ENCODE data around the gene SCNN1G.
A peak's percentile ranks its signal among the peaks of the same experiment; 100 is the strongest.

The SCNN1G gene

DNA sequence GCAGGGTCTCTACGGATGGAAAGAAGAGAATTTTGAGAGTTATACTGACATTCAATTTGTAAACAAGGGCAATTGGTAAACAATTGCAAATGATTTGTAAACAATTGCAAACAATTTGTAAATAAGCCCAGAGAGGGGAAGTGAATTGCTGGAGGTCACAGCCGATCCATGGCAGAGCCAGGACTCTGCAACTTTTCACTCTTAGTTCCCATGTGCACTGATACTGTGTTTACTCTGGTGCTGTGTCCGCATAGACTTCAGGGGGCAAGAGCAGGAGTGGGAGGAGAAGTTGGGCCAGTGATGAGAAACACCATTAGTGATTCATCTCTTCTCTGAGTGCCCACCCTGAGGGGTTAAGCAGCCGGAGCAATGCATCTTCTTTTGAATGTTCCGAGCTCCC, 14.0 kb downstream of the SCNN1G start:
- no peak for DNase-seq (ENCODE audit: low read depth, low spot score)

DNA sequence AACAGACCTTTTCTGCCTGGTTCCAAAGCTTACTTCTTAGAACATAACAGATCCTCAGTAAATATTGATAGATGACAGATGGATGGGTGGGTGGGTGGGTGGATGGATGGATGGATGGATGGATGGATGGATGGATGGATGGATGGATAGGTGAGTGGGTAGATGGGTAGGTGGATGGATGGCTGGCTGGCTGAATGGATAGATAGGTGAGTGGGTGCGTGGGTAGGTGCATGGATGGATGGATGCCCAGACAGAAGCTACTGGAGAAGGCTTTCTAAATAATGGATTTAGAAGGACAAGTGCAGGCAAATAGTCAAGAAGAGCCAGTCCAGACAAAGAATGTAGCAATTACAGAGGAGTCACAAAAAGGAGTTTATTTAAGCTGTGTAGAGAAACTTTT, 19.6 kb downstream of the SCNN1G start:
- no peak for DNase-seq (ENCODE audit: low read depth, low spot score)

DNA sequence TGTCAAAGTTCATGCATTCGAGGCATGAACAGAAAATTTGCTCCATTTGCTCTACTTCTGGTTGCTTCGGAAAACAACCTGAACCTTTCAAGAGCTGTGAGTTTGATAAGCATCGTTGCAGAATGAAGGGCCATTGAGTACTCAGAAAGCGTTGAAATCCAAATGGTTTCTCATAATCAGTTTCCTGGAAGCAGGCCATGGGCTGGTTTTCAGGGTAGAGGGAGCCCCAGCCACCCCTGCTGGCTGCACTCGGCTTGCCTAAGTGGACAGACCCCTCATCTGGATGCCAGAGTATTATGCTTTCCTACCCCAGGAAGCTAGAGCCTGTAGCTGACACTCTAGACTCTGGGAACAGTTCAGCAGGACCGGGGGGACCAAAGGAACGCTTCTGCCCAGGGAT, 24.4 kb downstream of the SCNN1G start:
- no peak for DNase-seq (ENCODE audit: low read depth, low spot score)

DNA sequence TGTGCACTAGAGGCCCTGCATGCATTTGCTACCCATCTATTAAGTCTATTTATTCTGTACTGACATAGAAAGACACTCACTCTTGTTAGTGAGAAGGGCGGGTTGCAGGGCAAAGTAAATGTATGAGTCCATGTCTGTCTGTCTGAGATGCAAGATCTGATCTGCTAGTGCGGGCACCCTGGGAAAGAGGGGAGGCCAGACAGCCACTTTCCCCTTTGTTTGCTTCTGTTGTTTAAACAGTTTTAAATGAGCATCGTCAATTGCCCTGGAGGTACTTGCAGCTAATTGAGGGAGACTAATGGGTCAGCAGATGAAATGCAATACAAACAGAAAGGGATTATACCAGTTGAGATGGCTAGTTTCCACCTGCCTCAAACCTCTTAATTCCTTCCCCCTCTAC, 24.9 kb downstream of the SCNN1G start:
- no peak for DNase-seq (ENCODE audit: low read depth, low spot score)

GRCh38 chr16:23209606-23210005, 27.1 kb downstream of the SCNN1G start:
- no peak for DNase-seq (ENCODE audit: low read depth, low spot score)

DNA sequence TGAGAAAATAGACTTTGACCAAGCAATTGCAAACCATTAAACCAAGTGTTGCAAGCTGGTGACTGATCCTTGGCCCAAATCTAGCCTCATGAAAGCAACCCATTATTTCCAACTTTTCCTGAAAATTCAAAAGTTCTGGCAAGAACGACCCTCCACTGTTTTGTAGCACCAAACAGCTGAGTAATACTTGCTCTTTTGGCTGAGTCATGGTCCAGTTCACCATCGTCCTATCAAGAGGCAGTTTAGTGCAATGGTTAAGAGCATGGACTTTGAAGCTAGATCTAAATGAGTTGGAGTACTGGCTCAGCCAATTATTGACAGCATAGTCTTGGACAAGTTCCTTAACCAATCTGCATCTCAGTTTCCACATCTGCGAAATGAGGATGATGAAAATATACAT, 31.3 kb downstream of the SCNN1G start:
- DNase-seq (ENCODE audit: low read depth, low spot score) = no peak

GRCh38 chr16:23214796-23215195, 32.3 kb downstream of the SCNN1G start:
- no peak for DNase-seq (ENCODE audit: low read depth, low spot score)

DNA sequence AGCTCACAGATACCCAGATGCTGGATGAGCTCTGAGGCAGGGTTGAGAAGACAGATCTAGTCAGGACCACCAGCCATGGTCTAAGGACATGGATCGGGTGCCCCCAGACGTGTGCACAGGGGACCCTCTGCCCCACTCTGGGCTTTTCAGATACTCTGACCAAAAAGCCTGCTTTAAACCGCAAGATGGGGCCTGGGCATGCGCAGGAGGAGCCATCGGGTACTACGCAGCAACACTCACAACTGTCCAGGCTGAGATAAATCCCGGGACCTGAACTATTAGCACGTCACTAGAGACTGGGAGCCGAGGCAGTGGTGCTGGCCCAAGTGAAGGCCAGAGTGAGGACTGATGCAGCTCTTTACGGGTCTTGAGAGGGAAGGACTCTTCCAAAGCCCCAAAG, 32.9 kb downstream of the SCNN1G start:
- DNase-seq (ENCODE audit: low read depth, low spot score) = no peak

DNA sequence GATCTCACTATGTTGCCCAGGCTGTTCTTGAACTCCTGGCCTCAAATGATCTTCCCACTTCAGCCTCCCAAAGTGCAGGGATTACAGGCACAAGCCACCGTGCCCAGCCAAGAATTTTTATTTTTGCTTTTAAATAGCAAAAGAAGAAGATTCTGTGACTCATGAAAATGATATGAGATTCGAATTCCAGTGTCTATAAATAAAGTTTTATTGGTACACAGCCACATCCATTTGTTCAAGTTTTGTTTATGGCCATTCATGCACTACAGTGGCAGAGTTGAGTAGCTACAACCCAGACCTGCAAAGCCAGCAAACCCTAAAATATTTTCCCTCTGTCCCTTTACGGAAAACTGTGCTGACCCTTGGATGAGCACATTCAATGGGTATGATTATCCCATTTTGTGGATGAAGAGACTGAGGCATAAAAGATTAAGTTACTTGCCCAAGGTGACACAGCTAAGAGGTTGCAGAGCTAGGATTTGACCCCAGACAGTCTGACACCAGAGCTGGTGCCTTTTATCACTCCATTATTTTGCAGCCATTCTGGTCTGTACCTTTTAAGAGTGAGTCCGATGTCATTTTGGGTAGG, 34.2 kb downstream of the SCNN1G start:
- DNase-seq (ENCODE audit: low read depth, low spot score) = no peak

GRCh38 chr16:23217646-23218045, 35.1 kb downstream of the SCNN1G start:
- no peak for DNase-seq (ENCODE audit: low read depth, low spot score)

GRCh38 chr16:23222929-23223328, 40.4 kb downstream of the SCNN1G start:
- no peak for DNase-seq (ENCODE audit: low read depth, low spot score)

- DNase-seq (ENCODE audit: low read depth, low spot score) = no peak
Measured at GRCh38 chr16:23223368-23223767, 40.8 kb downstream of the SCNN1G start.

GRCh38 chr16:23225109-23225508, 42.6 kb downstream of the SCNN1G start:
- no peak for DNase-seq (ENCODE audit: low read depth, low spot score)

DNA sequence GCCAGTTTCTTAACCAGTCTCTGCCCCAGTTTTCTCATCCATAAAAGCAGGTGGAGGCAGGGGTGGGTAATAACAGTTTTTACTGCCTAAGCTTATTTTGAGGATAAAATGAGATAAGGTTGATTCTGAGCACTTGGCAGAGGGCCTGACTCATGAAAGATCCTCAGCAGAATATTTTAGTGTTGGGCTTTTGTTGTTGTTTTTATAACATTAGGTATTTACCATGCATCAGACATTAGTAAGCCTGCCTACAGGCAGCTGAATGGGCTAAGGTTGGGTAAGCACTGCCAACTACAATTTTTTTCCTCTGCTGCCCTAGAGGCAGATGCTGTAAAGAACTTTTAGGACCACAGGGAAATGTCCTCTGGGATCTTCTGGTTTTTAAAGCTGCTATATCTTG, 43.1 kb downstream of the SCNN1G start:
- no peak for DNase-seq (ENCODE audit: low read depth, low spot score)

GRCh38 chr16:23227529-23227928, 45.0 kb downstream of the SCNN1G start:
- no peak for DNase-seq (ENCODE audit: low read depth, low spot score)

DNA sequence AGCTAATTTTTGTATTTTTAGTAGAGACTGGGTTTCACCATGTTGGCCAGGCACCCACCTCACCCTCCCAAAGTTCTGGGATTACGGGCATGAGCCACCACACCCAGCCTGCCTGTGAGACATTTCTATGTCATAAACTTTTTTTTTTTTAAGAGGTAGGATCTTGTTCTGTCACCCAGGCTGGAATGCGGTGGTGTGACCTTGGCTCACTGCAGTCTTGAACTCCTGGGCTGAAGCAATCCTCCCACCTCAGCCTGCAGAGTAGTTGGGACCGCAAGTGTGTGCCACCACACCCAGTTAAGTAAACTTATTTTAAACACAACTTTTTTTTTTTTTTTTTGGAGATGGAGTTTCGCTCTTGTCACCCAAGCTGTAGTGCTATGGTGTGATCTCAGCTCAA, 47.2 kb downstream of the SCNN1G start:
- DNase-seq (ENCODE audit: low read depth, low spot score) = no peak

- no peak for DNase-seq (ENCODE audit: low read depth, low spot score)
Measured at GRCh38 chr16:23232806-23233205, 50.3 kb downstream of the SCNN1G start.

DNA sequence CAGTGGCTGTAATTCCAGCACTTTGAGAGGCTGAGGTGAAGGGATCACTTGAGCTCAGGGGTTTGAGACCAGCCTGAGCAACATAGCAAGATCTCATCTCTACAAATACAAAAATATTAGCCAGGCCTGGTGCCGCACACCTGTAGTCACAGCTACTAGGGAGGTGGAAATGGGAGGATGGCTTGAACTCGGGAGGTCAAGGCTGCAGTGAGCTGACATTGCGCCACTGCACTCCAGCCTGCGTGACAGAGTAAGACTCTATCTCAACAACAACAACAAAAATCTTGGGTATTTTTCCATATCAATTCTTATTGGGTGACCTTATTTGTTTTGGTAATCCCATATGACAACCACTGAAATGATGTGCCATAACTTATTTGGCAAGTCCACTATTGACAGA, 52.6 kb downstream of the SCNN1G start:
- no peak for DNase-seq (ENCODE audit: low read depth, low spot score)

- no peak for DNase-seq (ENCODE audit: low read depth, low spot score)
Measured at GRCh38 chr16:23236983-23237382, 54.4 kb downstream of the SCNN1G start.

GRCh38 chr16:23240994-23241393, 58.4 kb downstream of the SCNN1G start:
- no peak for DNase-seq (ENCODE audit: low read depth, low spot score)

- no peak for DNase-seq (ENCODE audit: low read depth, low spot score)
Measured at GRCh38 chr16:23244122-23244521, 61.6 kb downstream of the SCNN1G start.

DNA sequence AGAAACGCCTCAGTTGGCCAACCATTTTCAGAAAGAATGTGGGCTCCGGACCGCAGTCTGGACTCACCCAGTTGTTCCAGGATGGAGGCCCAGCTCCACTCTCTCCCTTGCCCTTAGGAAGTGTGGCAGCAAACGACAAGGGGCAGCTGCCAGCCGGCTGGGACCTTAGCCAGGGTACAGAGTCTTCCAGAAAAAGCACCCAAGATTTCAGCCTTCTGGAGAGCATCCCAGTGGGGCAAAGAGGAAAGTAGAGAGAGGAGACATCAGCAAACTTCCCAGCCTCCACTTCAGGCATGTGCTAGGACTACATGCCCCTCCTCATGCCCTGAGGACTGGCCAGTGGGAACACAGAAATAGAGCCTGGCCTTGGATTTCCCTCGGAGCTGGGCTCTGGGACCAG, 62.7 kb downstream of the SCNN1G start:
- DNase-seq (ENCODE audit: low read depth, low spot score) = no peak

DNA sequence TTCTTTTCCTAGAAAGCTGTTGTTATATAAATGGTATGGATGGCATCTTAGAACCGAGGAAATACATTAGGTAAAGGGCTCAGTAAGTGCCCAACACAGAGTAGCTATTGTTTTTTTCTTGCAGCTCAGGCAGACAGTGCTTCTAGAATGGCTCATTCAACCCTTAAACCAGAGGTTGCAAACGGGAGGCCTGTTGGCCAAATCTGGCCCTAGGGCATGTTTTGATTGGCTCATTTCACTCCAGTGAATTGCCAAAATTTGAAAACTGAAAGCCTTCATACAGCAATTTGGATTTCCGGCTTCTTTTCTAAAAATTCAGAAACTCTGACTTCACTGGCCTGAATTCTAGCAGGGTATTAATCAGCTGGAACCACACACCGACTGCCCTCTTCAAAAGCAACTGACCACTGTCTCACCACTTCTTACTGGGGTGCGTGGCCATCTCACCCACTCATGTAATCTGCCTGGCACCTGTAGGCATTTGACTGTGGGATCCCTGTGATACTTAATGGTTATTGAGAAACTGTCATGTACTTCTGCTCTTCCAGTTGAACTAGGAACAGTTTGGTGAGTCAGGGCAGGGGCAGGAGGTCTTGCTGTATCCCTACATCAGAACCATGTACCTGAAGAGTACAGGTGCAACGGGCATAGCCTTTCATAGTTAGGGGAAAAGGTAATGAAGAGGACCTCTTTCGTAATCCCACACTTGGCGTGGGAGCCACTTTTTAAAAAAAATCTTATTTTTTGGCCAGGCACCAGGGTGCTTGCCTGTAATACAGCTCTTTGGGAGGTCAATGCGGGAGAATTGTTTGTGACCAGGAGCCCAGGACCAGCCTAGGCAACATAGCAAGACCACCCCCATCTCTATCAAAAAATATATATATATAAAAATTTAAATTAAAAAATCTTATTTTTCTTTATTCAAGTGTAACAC, 66.0 kb downstream of the SCNN1G start:
- DNase-seq (ENCODE audit: low read depth, low spot score) = peak; percentile 35

All from astrocyte of the hippocampus (primary cell).